ENCODE data around the gene ATG12. TPM values are rescaled to one million over a fixed set of nuclear protein-coding genes. Genes with fewer than 3 reads are reported as not detected.

The ATG12 gene
- total and polyA plus RNA-seq, 2 of the 13 experiments (the other 11 are each of a cell fraction or from before 2014, with no cell fraction given) = 46.4 to 58.1 TPM

GRCh38 chr5:115818821-115819220 lies 22.5 kb downstream of the ATG12 start (continued):
- TF ChIP-seq DZIP1 (CRISPR knock-in tag; IDR thresholded peaks at IDR 0.05) (no peak), ZNF766 (CRISPR knock-in tag; IDR thresholded peaks at IDR 0.05; ENCODE audit: borderline replicate concordance) (no peak), MED8 (CRISPR knock-in tag; IDR thresholded peaks at IDR 0.05; ENCODE audit: insufficient replicate concordance) (no peak), ZNF776 (CRISPR knock-in tag; IDR thresholded peaks at IDR 0.05) (no peak)

- ATAC-seq (no peak), FAIRE-seq (no peak), DNase-seq (ENCODE audit: low spot score) (no peak)
- no peaks in the 10 kb centered on the region for H3K9me3 ChIP-seq (ENCODE audit: low read length)
- H2AFZ ChIP-seq (ENCODE audit: low read length) = no peak overlapping the region
- CTCF ChIA-PET (ENCODE audit: low intra/inter-chr PET ratio, low total read pairs) = no interaction called here
- no peak overlapping the region for H3K27ac ChIP-seq (ENCODE audit: extremely low read length, insufficient read depth, low read length)
- no TSS peak for BruUV-seq (replicated peaks)
- H3K36me3 ChIP-seq (replicated peaks in 1 of 2; ENCODE audit: control insufficient read depth in 1 of 2, insufficient read depth in 2 of 2, low read length in 2 of 2) = no peaks in the 10 kb centered on the region
- H4K20me1 ChIP-seq (ENCODE audit: insufficient read depth, low read length) = no peaks in the 10 kb centered on the region
- intact Hi-C loops (cut with micrococcal nuclease; ENCODE audit: unreplicated experiment) (no loop called here), in situ Hi-C loops (cut with HindIII; ENCODE audit: extremely low pct_ligation_motif_present, low pct_unique_long_range_greater_than_20kb) (no loop called here)
- peaks cover 10 to 40% of the 10 kb centered on the region in 2 experiments for H3K27me3 ChIP-seq (ENCODE audit: control insufficient read depth in 1 of 2, insufficient read depth in 2 of 2, low read length in 2 of 2)
- no peak overlapping the region for H3K4me2 ChIP-seq (ENCODE audit: low read depth, low read length)
- WGBS (ENCODE audit: low lambda C conversion rate) = 69% methylated on average over 7 of the region's 7 CpGs
- peaks cover 40% of the 10 kb centered on the region for H3K4me1 ChIP-seq (ENCODE audit: insufficient read depth, low read length)
- H3K9ac ChIP-seq (ENCODE audit: insufficient read depth, low read depth, low read length) = no peak overlapping the region
- POLR2A ChIA-PET = no interaction called here
- no peak overlapping the region for H3K4me3 ChIP-seq (replicated peaks in 1 of 3; ENCODE audit: insufficient read depth in 1 of 3, low read depth in 2 of 3, low read length in 3 of 3)
- no peaks in the 10 kb centered on the region for H3K79me2 ChIP-seq (ENCODE audit: insufficient read depth, low read length)
- TF ChIP-seq ZNF124 (CRISPR knock-in tag; IDR thresholded peaks at IDR 0.05) (no peak), RXRB (CRISPR knock-in tag; IDR thresholded peaks at IDR 0.05; ENCODE audit: borderline replicate concordance) (no peak), NFRKB (IDR thresholded peaks at IDR 0.05) (no peak), CBX2 (IDR thresholded peaks at IDR 0.05; ENCODE audit: low read depth, low read length) (0 out of 2 replicates have a peak, but pooled peaks have one; percentile 70), CBX2 (CRISPR knock-in tag; IDR thresholded peaks at IDR 0.05; ENCODE audit: low read depth) (no peak), USF2 (IDR thresholded peaks at IDR 0.05; ENCODE audit: low read depth, low read length) (no peak), USF2 (CRISPR knock-in tag; IDR thresholded peaks at IDR 0.05; ENCODE audit: borderline replicate concordance) (no peak), MXD3 (CRISPR knock-in tag; IDR thresholded peaks at IDR 0.05) (no peak), ZNF264 (CRISPR knock-in tag; IDR thresholded peaks at IDR 0.05) (no peak), ZNF33A (CRISPR knock-in tag; IDR thresholded peaks at IDR 0.05; ENCODE audit: borderline replicate concordance) (no peak), CERS6 (CRISPR knock-in tag; IDR thresholded peaks at IDR 0.05) (no peak), KAT2B (IDR thresholded peaks at IDR 0.05; ENCODE audit: borderline replicate concordance, low read depth, low read length) (no peak), CHCHD3 (CRISPR knock-in tag; IDR thresholded peaks at IDR 0.05) (no peak), KDM2A (CRISPR knock-in tag; IDR thresholded peaks at IDR 0.05; ENCODE audit: borderline replicate concordance, low read depth) (no peak), ZMYM3 (CRISPR knock-in tag; IDR thresholded peaks at IDR 0.05) (no peak), RFXANK (CRISPR knock-in tag; IDR thresholded peaks at IDR 0.05) (no peak)
Measured at GRCh38 chr5:115817386-115817785, 24.0 kb downstream of the ATG12 start.

All from HepG2 (cell line).